ENCODE measurements around the gene KCNQ1. TPM values are rescaled to one million over a fixed set of nuclear protein-coding genes. Genes with fewer than 3 reads are reported as not detected.

Gene KCNQ1
- total RNA-seq, 4 donors from 2014 or later: 0.81 to 2.2 (median 1.6) TPM

- intact Hi-C loops (cut with DNase I; ENCODE audit: low total_unique reads): no loop called here
- 70 to 74% methylated on average over 19 to 23 of the region's 23 CpGs for WGBS, 2 donors
- H3K4me3 ChIP-seq (ENCODE audit: low read depth, poor library complexity, severe bottlenecking): no peak overlapping the region
- DNase-seq (ENCODE audit: low spot score in 2 of 2): peak; percentile 14 to 80
- TF ChIP-seq CTCF (IDR thresholded peaks at IDR 0.05) (no peak), POLR2A (IDR thresholded peaks at IDR 0.05) (no peak)
These were observed 335.4 kb downstream of the KCNQ1 start for GRCh38 chr11:2779981-2780849.

DNA sequence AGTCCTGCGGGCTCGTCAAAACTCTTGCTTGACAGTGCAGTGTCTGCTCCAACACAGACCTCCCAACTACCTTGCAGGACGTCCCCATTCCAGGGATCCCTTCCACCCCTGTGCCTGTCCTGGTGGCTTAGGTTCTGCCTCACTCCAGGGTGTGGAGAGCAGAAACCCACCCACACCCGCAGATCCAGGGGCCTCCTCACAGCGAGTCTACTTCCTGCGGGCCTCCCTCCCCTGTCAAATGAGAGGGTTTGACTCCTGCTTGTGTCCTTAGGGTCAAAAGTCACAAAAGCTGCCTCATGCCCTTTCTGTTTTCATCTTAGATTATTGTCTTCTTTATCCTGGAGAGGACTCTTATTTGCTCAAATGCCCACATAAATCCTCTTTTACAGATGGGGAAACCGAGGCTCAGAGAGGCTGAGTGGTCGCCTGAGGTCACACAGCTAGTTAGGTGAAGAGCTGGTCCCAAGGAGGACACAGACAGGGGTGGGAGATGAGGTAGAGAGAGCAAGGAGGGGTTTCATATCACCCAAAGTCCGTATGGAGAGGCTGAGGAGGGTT is 336.1 kb downstream of the KCNQ1 start:
- H3K4me3 ChIP-seq (ENCODE audit: low read depth, poor library complexity, severe bottlenecking): no peak overlapping the region
- intact Hi-C loops (cut with DNase I; ENCODE audit: low total_unique reads): no loop called here
- no peak for TF ChIP-seq CTCF (IDR thresholded peaks at IDR 0.05)
- WGBS, 2 donors: 67 to 76% methylated on average over 9 of the region's 9 CpGs
- DNase-seq (ENCODE audit: low spot score in 2 of 2): no peak

GRCh38 chr11:2781408-2782274 is 336.8 kb downstream of the KCNQ1 start:
- intact Hi-C loops (cut with DNase I; ENCODE audit: low total_unique reads): no loop called here
- DNase-seq (ENCODE audit: low spot score in 2 of 2): peak; percentile 9 to 83
- no peak for TF ChIP-seq CTCF (IDR thresholded peaks at IDR 0.05)
- 88 to 94% methylated on average over 19 of the region's 19 CpGs for WGBS, 2 donors
- H3K4me3 ChIP-seq (ENCODE audit: low read depth, poor library complexity, severe bottlenecking): no peak overlapping the region

- TF ChIP-seq POLR2A (IDR thresholded peaks at IDR 0.05) (no peak), CTCF (IDR thresholded peaks at IDR 0.05) (no peak)
- no peak for DNase-seq (ENCODE audit: low spot score in 2 of 2)
- intact Hi-C loops (cut with DNase I; ENCODE audit: low total_unique reads): no loop called here
- 90 to 95% methylated on average over 2 of the region's 2 CpGs for WGBS, 2 donors
- H3K4me3 ChIP-seq (ENCODE audit: low read depth, poor library complexity, severe bottlenecking): no peak overlapping the region
These were observed 338.0 kb downstream of the KCNQ1 start for GRCh38 chr11:2782769-2783168.

DNA sequence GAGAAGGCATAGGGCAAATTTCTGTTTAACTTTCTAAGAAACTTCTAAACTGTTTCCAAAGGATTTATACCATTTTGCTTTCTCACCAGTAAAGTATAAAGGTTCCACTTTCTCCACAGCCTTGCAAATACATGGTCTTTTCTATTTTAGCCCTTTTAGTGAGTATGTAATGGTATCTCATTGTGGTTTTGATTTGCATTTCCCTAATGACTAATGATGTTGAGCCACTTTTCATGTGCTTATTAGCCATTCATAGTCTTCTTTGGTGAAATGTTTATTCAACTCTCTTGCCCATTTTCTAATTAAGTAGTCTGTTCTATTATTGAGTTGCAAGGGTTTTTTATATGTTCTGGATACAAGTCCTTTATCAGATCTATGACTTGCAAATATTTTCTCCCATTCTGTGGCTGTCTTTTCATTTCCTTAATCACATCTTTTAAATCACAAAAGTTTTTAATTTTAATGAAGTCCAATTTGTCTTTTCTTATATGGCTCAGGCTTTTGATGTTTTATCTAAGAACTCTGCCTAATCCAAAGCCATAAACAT is 338.8 kb downstream of the KCNQ1 start:
- H3K4me3 ChIP-seq (ENCODE audit: low read depth, poor library complexity, severe bottlenecking): no peak overlapping the region
- no peak for DNase-seq (ENCODE audit: low spot score in 2 of 2)
- TF ChIP-seq POLR2A (IDR thresholded peaks at IDR 0.05) (no peak), CTCF (IDR thresholded peaks at IDR 0.05) (no peak)
- intact Hi-C loops (cut with DNase I; ENCODE audit: low total_unique reads): no loop called here

Data from lower leg skin (tissue), 4 donors.